Glomerular endothelial cell (primary cell): ENCODE measurements around the gene ZDHHC22. TPM values are rescaled to one million over a fixed set of nuclear protein-coding genes. Genes with fewer than 3 reads are reported as not detected.
A peak's percentile ranks its signal among the peaks of the same experiment; 100 is the strongest.

ENCODE experiments used
- DNase-seq: peaks from one replicate; pipeline ENCODE4 v3.0.0-alpha.2; 2011; ENCODE audit warnings: low read depth, low spot score; ENCODE audit errors: extremely low read depth
- total RNA-seq: library from RNA; depleted of rRNA; stranded (reverse); fragments of >200 nt; gene quantifications from 2 replicates; pipeline ENCODE4 v1.2.3, GENCODE V29; 2015

The ZDHHC22 gene
- total RNA-seq, 1 donor from 2014 or later = not detected

- DNase-seq = no peak
Measured at GRCh38 chr14:77106666-77107065, 34.9 kb downstream of the ZDHHC22 start.

DNA sequence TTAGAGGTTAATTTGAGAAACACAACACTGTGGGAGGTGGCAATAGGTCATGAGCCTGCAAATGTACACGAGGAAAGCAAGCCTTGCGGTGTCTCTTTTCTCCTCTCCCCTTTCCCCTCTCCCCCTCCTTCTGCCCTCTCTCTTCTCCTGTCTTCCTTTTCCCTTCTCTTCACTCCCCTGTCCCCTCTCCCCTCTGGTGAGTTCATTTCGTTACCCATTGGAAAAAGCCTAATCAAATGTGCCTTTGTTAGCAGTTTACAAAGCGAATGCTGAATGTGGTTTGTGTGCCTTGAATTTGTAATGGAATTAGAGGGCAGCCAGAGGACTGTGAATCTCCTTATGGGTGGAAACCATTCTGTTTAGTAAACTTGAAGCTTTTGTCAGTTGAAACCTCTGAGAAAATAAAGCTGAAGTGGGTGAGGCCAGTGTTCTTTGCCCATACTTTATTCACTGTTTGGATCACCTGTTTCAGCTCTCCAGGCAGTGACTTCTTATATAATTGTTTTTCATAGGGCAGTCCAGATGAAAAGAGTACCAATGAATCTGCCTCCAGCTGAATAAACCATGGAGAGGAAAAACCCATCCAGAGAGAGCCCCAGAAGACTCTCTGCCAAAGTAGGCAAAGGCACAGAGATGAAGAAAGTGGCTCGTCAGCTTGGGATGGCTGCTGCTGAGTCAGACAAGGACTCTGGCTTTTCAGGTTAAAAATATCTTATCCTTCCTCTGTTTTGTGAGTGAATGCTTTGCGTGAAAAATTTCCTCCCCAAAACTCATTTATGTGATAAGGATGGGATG is 36.2 kb downstream of the ZDHHC22 start:
- no peak for DNase-seq

- DNase-seq = no peak
Measured at GRCh38 chr14:77104393-77104792, 37.2 kb downstream of the ZDHHC22 start.

GRCh38 chr14:77103951-77104350 is 37.6 kb downstream of the ZDHHC22 start:
- DNase-seq = no peak

DNA sequence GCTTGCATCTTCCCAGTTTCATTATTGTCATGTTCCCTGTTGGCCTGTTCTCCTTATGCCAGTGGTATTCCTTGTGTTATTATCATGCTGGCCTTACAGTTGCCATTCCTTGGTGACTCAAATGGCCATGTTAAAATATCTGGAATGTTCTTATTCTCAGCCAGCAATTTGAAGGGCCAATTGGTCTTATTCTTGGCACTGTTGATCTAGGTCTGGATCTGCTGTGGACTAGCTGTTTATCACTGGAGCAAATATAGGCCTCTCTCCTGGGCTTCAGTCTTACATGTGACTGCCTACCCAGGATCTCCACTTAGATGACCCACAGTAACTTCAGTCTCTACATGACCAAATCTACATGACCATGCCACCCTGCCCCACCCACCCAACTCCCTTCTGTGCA is 38.1 kb downstream of the ZDHHC22 start:
- no peak for DNase-seq

DNA sequence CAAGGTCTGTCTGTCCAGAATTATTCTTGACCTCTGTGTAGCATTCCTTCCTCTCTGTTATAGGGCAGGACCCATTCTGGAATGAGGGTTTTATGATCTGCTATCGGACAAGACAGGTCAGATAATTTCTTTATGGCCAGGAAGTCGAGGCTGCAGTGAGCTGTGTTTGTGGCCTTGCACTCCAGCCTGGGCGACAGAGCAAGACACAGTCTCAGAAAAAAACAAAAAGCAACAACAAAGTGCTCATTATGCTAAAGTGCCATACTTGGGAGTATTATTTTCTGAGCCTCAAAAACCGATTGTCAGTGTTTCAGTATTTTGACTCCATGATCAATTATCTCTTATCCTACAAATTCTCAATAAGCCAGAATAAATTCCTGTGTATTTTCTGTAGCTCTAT is 39.4 kb downstream of the ZDHHC22 start:
- no peak for DNase-seq

DNA sequence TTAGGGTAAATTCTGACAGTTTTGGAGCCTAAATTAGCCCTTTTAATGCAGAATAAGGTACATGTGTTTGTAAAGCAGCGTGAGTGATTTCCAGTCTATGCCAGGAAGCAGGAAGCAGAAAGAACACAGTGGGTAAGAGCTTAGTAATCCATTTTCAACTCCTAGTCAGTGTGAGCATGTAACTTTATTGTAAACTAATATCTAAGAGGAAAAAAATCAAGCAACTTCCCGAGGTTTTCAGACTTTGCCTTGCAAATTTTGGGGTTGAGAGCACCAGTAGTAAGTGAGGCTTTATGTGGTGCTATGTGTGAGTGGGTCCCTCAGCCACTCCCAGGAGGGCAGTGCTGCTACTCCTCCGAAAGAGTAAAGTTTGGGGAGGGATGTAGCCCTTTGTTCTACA is 40.6 kb downstream of the ZDHHC22 start:
- DNase-seq = no peak

DNA sequence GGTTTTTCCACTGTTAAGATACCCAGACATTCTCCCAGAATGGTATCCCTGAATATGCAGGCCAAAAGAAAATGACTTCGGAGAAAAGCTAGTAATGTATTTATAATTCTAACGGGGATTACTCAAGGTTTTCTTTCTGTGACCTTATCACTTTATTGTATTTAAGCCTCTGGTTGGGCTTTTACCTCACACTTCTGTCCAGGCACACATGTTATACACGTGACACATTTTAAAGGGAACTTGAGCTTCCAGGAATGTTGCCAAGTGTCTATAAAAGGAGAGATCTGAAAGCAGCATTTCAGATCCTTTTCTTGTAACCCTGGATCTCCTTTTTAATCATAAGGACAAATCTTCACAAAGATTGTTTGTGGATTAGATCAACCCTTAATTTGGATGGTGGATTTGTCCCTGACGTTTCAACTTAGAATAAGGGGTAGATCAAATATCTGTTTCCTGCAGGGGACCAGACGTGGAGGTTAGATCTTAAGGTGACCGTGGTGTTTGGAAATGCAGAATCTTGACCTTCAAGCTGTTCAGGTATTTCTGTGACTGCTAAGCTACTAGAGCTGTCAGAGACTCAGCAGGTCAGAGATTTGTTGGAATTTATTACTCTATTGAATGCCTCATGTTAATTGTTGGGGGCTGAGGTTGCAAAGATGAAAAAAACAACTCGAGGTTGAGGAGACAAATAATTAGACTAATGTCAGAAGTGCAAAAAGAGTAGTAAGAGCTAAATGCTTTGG is 42.0 kb downstream of the ZDHHC22 start:
- no peak for DNase-seq

- DNase-seq = no peak
Measured at GRCh38 chr14:77098529-77099353, 42.9 kb downstream of the ZDHHC22 start.

- peak; percentile 81 for DNase-seq
Measured at GRCh38 chr14:77097700-77098528, 43.7 kb downstream of the ZDHHC22 start, which contains the start of gene CIPC. Gene CIPC, plus strand, starts transcription at chr14:77098258. Its CDS starts 7,451 bp downstream, at chr14:77105709.

DNA sequence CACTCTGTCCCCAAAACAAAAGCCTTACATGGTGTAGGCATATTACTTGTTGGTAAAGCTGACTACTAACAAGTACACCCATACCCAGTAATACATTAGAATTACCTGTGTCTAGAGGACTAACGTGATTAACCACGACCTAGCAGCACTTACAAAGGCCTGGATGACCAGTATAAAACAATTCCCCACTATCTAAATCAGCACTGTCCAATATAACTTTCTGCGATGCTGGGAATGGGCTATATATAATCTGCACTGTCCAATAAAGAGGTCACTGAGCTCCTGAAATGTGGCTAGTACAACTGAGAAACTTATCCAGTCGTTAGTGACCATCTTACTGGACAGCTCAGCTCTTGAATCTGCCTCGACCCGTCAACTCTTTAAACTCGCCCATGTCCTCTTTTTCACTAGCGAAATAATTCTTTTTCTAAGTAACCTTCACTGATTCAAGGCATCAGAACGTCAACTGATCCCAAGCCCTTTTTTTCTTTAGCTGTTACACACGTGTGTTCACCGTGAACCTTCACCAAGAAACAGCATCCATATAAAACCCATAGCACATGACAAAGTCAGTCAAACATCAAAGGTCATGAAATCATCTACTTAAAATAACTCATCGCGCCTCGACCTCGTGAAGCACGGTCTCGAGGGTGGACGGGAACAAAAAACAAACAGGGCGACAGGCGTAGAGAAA is 44.4 kb downstream of the ZDHHC22 start:
- DNase-seq = no peak

GRCh38 chr14:77094672-77095284 is 46.8 kb downstream of the ZDHHC22 start:
- DNase-seq = peak; percentile 61

GRCh38 chr14:77092676-77093075 is 48.9 kb downstream of the ZDHHC22 start:
- DNase-seq = no peak

GRCh38 chr14:77091518-77091917 is 50.1 kb downstream of the ZDHHC22 start:
- DNase-seq = no peak

DNA sequence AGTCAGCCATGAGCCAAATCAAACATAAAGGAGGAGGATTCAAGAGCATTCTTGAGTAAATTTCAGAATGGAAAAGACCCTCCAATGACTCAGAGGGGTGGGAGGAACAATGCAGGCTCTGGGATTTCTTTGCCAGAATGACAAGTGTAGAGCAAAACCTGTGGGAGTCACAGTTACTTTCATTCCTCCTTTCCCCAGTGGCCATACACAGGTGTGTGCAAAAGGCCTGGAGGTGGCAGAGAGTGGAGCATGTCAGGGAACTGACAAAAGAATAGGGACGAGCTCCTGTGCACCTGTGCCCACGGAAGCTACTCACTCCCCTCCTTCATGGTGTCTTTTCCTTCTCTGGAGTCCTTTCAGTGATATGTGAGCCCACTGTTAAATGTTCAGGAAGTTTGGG is 52.9 kb downstream of the ZDHHC22 start:
- DNase-seq = no peak

DNA sequence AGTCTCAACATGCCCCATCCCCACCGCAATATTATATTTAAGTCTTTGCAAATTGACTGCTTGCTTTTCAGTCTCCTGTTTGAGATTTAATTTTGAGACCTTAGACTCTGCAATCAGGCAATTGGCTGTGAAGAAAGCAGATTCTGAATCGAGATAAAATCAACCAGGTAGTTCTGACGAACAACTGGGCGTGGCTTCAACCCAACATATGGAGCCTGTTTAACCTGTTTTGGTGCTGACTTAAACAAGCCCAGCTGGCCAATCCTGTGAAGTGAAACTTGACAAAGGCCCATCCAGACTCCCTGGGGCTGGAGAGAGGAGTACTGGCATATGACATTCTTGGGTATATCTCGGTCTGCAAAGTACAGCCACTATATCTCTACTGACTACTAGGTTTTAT is 53.4 kb downstream of the ZDHHC22 start:
- DNase-seq = no peak

DNA sequence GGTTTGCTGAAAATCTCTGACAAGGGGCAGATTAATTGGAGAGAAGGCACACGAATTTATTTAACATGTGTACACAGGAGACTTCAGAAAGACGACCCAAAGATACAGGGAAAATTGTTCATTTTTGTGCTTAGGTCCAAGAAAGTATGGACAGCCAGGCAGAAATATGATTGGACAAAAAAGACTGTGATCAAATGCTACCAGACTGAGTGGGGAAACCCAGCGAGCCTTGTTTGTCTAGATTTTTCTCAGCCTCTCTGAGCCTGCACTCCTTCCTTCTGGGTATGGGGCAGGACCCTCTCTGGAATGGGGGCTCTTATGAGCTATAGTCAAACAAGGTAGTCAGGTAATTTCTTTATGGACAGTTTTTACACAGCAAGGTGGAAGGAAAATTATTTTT is 54.0 kb downstream of the ZDHHC22 start:
- DNase-seq = no peak

GRCh38 chr14:77086951-77087350 is 54.6 kb downstream of the ZDHHC22 start:
- DNase-seq = no peak

GRCh38 chr14:77086017-77086727 is 55.4 kb downstream of the ZDHHC22 start:
- DNase-seq = no peak
